Astrocyte (in vitro differentiated cells and primary cell): Measurements from ENCODE around the gene TM9SF3. TPM values are rescaled to one million over a fixed set of nuclear protein-coding genes. Genes with fewer than 3 reads are reported as not detected.

Experiments used
- DNase-seq: peaks from one replicate; pipeline ENCODE4 v3.0.0-alpha.2; 2010; ENCODE audit warnings: low read depth
- FAIRE-seq: peaks from 2 replicates; lab custom pipeline; 2011; peaks lifted over from hg19 to GRCh38; lab: Jason Lieb, UNC
- H2AFZ ChIP-seq: 2 replicates; pipeline ENCODE4 v1.6.0; 2012; ENCODE audit warnings: low read depth, low read length, inconsistent platforms
- H3K27ac ChIP-seq: 2 replicates; pipeline ENCODE4 v1.5.1; 2011; ENCODE audit warnings: low read depth, low read length, inconsistent platforms
- H3K27me3 ChIP-seq: 2 replicates; pipeline ENCODE4 v1.6.0; 2011; ENCODE audit warnings: low read length, inconsistent platforms; ENCODE audit not compliant: insufficient read depth
- H3K36me3 ChIP-seq: 2 replicates; pipeline ENCODE4 v1.5.1; 2011; ENCODE audit warnings: low read length, inconsistent platforms; ENCODE audit not compliant: insufficient read depth
- H3K4me1 ChIP-seq: 2 replicates; pipeline ENCODE4 v1.5.1; 2011; ENCODE audit warnings: low read length, inconsistent platforms; ENCODE audit not compliant: insufficient read depth
- H3K4me2 ChIP-seq: 2 replicates; pipeline ENCODE4 v1.6.0; 2012; ENCODE audit warnings: low read length, inconsistent platforms
- H3K4me3 ChIP-seq: 2 replicates; pipeline ENCODE4 v1.5.1; 2011; ENCODE audit warnings: low read depth, mild to moderate bottlenecking, low read length, inconsistent platforms; ENCODE audit not compliant: insufficient read depth
- H3K79me2 ChIP-seq: 2 replicates; pipeline ENCODE4 v1.6.0; 2012; ENCODE audit warnings: mild to moderate bottlenecking, low read length, inconsistent platforms; ENCODE audit not compliant: insufficient read depth
- H3K9ac ChIP-seq: 2 replicates; pipeline ENCODE4 v1.6.0; 2012; ENCODE audit warnings: mild to moderate bottlenecking, low read length, inconsistent platforms
- H3K9me3 ChIP-seq: 2 replicates; pipeline ENCODE4 v1.5.1; 2012; ENCODE audit warnings: low read depth, mild to moderate bottlenecking, low read length, inconsistent platforms; ENCODE audit not compliant: insufficient read depth
- H4K20me1 ChIP-seq: 2 replicates; pipeline ENCODE4 v1.6.0; 2012; ENCODE audit warnings: low read length, inconsistent platforms; ENCODE audit not compliant: insufficient read depth
- H3K27ac Mint-ChIP-seq: one replicate; pipeline ENCODE4 v1.8.0; 2021; ENCODE audit warnings: mild to moderate bottlenecking, mixed read lengths; ENCODE audit not compliant: unreplicated experiment
- H3K27me3 Mint-ChIP-seq: one replicate; pipeline ENCODE4 v1.8.0; 2021; ENCODE audit warnings: low read depth, mixed read lengths; ENCODE audit not compliant: unreplicated experiment
- H3K36me3 Mint-ChIP-seq: one replicate; pipeline ENCODE4 v1.8.0; 2021; ENCODE audit warnings: low read depth, mixed read lengths; ENCODE audit not compliant: unreplicated experiment
- H3K4me1 Mint-ChIP-seq: one replicate; pipeline ENCODE4 v1.8.0; 2021; ENCODE audit warnings: low read depth, mixed read lengths; ENCODE audit not compliant: unreplicated experiment
- H3K4me3 Mint-ChIP-seq: one replicate; pipeline ENCODE4 v1.8.0; 2021; ENCODE audit warnings: mild to moderate bottlenecking, moderate library complexity, mixed read lengths; ENCODE audit not compliant: unreplicated experiment
- H3K9me3 Mint-ChIP-seq: one replicate; pipeline ENCODE4 v1.8.0; 2021; ENCODE audit warnings: mild to moderate bottlenecking, mixed read lengths; ENCODE audit not compliant: unreplicated experiment
- EZH2 ChIP-seq: IDR thresholded peaks from 2 replicates; pipeline ENCODE4 v1.6.1; 2012; ENCODE audit warnings: mild to moderate bottlenecking, low read length, inconsistent platforms; ENCODE audit not compliant: insufficient read depth
- total RNA-seq: library from RNA; stranded (reverse); gene quantifications from 2 replicates; pipeline ENCODE4 v1.2.1, GENCODE V29; 2021
- TF ChIP-seq, protein P1 (sequence below): IDR thresholded peaks from 2 replicates; pipeline ENCODE4 v1.5.1; 2011; ENCODE audit warnings: low read depth, mild to moderate bottlenecking, inconsistent platforms, low read length, moderate library complexity; ENCODE audit not compliant: insufficient read depth

Gene TM9SF3
- total RNA-seq, 1 donor from 2014 or later = 200 TPM

DNA sequence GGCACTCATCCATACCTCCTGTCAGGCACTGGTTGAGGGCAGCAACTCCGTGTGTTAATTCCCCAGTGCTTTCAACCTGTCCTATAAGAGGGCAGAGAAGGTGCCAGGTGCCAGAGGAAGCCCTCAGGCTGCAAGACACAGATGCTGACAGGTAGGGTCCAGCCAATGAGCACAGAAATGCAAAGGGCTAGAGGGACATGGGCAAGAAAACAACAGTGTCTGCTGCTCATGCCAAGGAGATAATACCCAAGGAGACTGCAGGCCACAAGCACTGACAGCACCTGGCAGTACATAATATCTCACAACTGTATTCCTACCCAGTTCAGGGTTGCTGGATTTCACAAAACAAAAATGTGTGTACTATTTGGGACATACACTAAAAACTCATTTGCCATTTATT lies 38.4 kb upstream of the TM9SF3 start:
- Histone ChIP-seq H3K79me2 (no peaks in the 10 kb centered on the region), H3K36me3 (no peaks in the 10 kb centered on the region), H3K4me2 (no peak overlapping the region), H3K27ac (no peak overlapping the region), H3K9me3 (no peaks in the 10 kb centered on the region), H3K4me1 (no peaks in the 10 kb centered on the region), H3K9ac (no peak overlapping the region), H3K27me3 (no peaks in the 10 kb centered on the region), H2AFZ (no peak overlapping the region), H3K4me3 (no peak overlapping the region), H4K20me1 (no peaks in the 10 kb centered on the region)
- H3K4me1 Mint-ChIP-seq = no peaks in the 10 kb centered on the region
- peaks cover 8% of the 10 kb centered on the region for H3K36me3 Mint-ChIP-seq
- DNase-seq = no peak
- H3K9me3 Mint-ChIP-seq = no peaks in the 10 kb centered on the region
- no peak for FAIRE-seq
- no peaks in the 10 kb centered on the region for H3K27me3 Mint-ChIP-seq
- no peak overlapping the region for H3K4me3 Mint-ChIP-seq
- H3K27ac Mint-ChIP-seq = no peak overlapping the region
- TF ChIP-seq EZH2 = no peak
- TF ChIP-seq, protein P1, sequence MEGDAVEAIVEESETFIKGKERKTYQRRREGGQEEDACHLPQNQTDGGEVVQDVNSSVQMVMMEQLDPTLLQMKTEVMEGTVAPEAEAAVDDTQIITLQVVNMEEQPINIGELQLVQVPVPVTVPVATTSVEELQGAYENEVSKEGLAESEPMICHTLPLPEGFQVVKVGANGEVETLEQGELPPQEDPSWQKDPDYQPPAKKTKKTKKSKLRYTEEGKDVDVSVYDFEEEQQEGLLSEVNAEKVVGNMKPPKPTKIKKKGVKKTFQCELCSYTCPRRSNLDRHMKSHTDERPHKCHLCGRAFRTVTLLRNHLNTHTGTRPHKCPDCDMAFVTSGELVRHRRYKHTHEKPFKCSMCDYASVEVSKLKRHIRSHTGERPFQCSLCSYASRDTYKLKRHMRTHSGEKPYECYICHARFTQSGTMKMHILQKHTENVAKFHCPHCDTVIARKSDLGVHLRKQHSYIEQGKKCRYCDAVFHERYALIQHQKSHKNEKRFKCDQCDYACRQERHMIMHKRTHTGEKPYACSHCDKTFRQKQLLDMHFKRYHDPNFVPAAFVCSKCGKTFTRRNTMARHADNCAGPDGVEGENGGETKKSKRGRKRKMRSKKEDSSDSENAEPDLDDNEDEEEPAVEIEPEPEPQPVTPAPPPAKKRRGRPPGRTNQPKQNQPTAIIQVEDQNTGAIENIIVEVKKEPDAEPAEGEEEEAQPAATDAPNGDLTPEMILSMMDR = no peak

DNA sequence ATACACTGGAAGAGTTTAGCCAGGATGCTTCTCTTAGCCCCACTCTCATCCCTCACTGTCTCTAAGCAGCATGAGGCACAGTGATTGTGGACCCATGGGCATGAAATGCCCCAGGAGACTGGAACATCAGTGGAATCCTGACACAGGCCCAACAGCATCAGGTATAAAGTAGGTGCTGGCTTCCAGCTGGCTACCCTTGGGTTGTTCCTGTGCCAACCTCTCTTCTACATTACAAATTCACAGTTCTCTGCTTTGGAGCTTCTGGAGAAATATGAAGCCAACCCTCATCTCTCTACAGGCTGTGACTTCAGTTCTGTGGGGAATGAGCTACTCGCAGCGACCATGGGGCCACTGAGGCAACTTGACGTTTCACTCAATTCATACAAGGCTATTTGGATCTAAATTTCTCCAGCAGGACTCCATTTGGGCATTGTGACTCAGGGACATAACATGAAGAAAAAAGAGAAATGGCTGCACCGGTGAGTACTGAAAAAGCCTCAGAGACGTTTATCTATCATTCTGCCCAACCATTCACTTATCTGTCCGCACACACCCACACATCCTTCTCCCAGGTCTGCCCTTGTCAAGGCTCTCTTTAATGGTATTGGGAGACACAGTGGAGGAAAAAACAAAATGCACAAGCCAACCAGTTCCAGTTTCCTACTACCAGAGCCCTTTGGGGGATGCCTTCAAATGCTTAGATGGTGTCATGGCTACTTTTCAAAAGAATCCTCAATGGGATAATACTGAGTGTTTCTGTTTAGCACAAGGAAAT lies 35.4 kb upstream of the TM9SF3 start:
- Histone ChIP-seq H3K27me3 (no peaks in the 10 kb centered on the region), H3K9ac (no peak overlapping the region), H3K27ac (no peak overlapping the region), H3K4me3 (no peak overlapping the region), H3K36me3 (no peaks in the 10 kb centered on the region), H3K4me2 (no peak overlapping the region), H4K20me1 (no peaks in the 10 kb centered on the region), H2AFZ (no peak overlapping the region), H3K9me3 (no peaks in the 10 kb centered on the region), H3K79me2 (no peaks in the 10 kb centered on the region), H3K4me1 (no peaks in the 10 kb centered on the region)
- Mint-ChIP-seq H3K4me3 (no peak overlapping the region), H3K27me3 (peaks cover 7% of the 10 kb centered on the region), H3K27ac (no peak overlapping the region), H3K4me1 (peaks cover 7% of the 10 kb centered on the region), H3K36me3 (peaks cover 13% of the 10 kb centered on the region), H3K9me3 (no peaks in the 10 kb centered on the region)
- no peak for FAIRE-seq
- no peak for TF ChIP-seq EZH2
- TF ChIP-seq, protein P1 = no peak
- DNase-seq = no peak
